ENCODE results near the gene RADIL. TPM values are rescaled to one million over a fixed set of nuclear protein-coding genes. Genes with fewer than 3 reads are reported as not detected.
"Not testable (repeated sequence)": the region's sequence is repeated elsewhere in the genome, so short reads cannot be mapped to it uniquely, and the experiment has no call there.

RADIL gene
- total RNA-seq, 1 donor from 2014 or later: 4.0 TPM

DNA sequence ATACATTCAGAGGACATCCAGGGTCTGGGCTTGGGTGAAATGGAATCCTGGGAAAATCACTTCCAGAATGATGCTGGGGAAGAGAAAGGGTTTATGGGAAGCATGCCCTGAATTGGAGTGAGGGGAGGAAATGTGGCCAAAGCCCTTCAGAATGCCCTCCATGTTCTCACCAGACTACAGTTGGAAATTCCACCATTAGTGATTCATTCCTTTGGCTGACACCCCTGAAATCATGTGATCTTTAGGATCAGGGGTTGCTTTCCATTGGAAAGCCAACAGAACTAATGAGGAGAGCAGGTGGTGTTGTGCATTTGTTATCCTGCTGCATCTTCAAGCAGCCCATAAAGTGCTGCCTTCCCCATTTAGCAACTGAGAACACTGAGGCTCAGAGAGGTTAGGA is 20.8 kb upstream of the RADIL start:
- Mint-ChIP-seq H3K4me3 (no peak overlapping the region), H3K4me1 (no peaks in the 10 kb centered on the region), H3K9me3 (no peaks in the 10 kb centered on the region), H3K27me3 (ENCODE audit: low read depth) (peaks cover 45% of the 10 kb centered on the region), H3K36me3 (no peaks in the 10 kb centered on the region), H3K27ac (no peak overlapping the region)
- no peak for DNase-seq (ENCODE audit: low spot score in 2 of 2, unreplicated experiment in 2 of 2)
- no peak for TF ChIP-seq CTCF (IDR thresholded peaks at IDR 0.05; ENCODE audit: unreplicated experiment)

- no peaks in the 10 kb centered on the region for H3K36me3 Mint-ChIP-seq
- no peak for TF ChIP-seq CTCF (IDR thresholded peaks at IDR 0.05; ENCODE audit: unreplicated experiment)
- H3K27ac Mint-ChIP-seq: no peak overlapping the region
- no peaks in the 10 kb centered on the region for H3K4me1 Mint-ChIP-seq
- H3K4me3 Mint-ChIP-seq: no peak overlapping the region
- H3K9me3 Mint-ChIP-seq: peaks cover 10% of the 10 kb centered on the region
- no peak for DNase-seq (ENCODE audit: low spot score in 2 of 2, unreplicated experiment in 2 of 2)
- peaks cover 14% of the 10 kb centered on the region for H3K27me3 Mint-ChIP-seq (ENCODE audit: low read depth)
Observed at GRCh38 chr7:4895766-4896165, 12.2 kb upstream of the RADIL start.

DNA sequence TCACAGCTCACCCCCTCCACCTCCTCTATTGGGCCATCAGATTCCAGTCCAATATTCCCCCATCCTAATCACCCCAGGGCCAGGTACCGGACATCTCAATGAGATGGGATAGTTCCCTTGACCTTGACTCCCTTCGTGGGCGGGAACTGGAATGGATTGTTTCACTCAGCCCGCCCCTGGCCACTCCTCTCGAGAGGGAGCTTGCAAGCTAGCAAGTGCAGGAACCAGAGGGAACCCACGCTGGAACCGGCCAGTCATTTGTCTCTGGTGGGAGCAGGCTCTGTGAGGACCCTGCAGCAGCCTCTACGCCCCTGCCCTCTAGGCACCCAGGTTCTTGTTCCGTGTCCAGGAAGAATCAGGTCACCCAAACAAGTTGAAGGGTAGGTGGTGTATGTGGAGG is 11.0 kb upstream of the RADIL start:
- TF ChIP-seq CTCF (IDR thresholded peaks at IDR 0.05; ENCODE audit: unreplicated experiment): no peak

DNA sequence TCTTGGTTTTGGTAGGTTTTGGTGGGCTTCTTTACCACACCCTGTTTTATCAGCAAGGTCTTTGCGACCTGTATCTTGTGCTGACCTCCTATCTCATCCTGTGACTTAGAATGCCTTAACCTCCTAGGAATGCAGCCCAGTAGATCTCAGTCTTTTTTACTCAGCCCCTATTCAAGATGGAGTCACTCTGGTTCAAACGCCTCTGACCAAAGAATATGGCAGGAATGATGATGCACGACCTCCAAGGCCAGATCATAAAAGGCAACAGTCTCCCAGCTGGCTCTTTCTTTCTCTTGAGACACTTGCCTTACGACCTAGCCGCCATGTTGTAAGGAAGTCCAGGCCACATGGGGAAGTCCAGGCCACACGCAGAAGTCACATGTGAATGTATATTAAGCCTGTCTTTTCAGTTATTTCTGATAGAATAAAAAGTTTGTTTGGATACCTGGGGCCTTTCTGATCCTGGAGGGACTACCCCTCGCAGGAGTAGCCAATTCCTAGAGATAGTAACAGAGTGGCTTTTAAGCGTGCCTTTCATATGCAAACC is 10.5 kb upstream of the RADIL start:
- no peak for TF ChIP-seq CTCF (IDR thresholded peaks at IDR 0.05; ENCODE audit: unreplicated experiment)
- no peaks in the 10 kb centered on the region for H3K36me3 Mint-ChIP-seq
- H3K27ac Mint-ChIP-seq: no peak overlapping the region
- H3K4me1 Mint-ChIP-seq: no peaks in the 10 kb centered on the region
- peaks cover 10% of the 10 kb centered on the region for H3K9me3 Mint-ChIP-seq
- H3K27me3 Mint-ChIP-seq (ENCODE audit: low read depth): peaks cover 12% of the 10 kb centered on the region
- DNase-seq (ENCODE audit: low spot score in 2 of 2, unreplicated experiment in 2 of 2): no peak
- H3K4me3 Mint-ChIP-seq: no peak overlapping the region

More for the DNA sequence above, 11.0 kb upstream of the RADIL start:
- Mint-ChIP-seq H3K4me1 (no peaks in the 10 kb centered on the region), H3K27me3 (ENCODE audit: low read depth) (peaks cover 8% of the 10 kb centered on the region), H3K27ac (no peak overlapping the region), H3K36me3 (no peaks in the 10 kb centered on the region), H3K4me3 (no peak overlapping the region), H3K9me3 (peaks cover 10% of the 10 kb centered on the region)
- DNase-seq (ENCODE audit: low spot score in 2 of 2, unreplicated experiment in 2 of 2): no peak

GRCh38 chr7:4893188-4893587 is 9.7 kb upstream of the RADIL start:
- not testable (repeated sequence) for H3K36me3 Mint-ChIP-seq; H3K27ac Mint-ChIP-seq; H3K9me3 Mint-ChIP-seq; H3K4me3 Mint-ChIP-seq; H3K4me1 Mint-ChIP-seq; DNase-seq (ENCODE audit: low spot score in 2 of 2, unreplicated experiment in 2 of 2)
- H3K27me3 Mint-ChIP-seq (ENCODE audit: low read depth): peaks cover 11% of the 10 kb centered on the region

DNA sequence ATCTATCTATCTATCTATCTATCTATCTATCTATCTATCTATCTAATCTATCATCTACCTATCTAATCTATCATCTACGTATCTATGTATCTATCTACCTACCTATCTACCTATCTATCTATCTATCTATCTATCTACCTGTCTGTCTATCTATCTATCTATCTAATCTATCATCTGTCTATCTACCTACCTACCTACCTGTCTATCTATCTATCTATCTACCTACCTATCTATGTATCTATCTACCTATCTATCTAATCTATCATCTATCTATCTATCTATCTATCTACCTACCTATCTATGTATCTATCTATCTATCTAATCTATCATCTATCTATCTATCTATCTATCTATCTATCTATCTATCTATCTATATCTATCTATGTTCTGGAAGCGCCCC is 8.0 kb upstream of the RADIL start:
- H3K27me3 Mint-ChIP-seq (ENCODE audit: low read depth): peaks cover 11% of the 10 kb centered on the region
- not testable (repeated sequence) for H3K9me3 Mint-ChIP-seq; DNase-seq (ENCODE audit: low spot score in 2 of 2, unreplicated experiment in 2 of 2); H3K36me3 Mint-ChIP-seq; H3K27ac Mint-ChIP-seq; H3K4me3 Mint-ChIP-seq; H3K4me1 Mint-ChIP-seq

GRCh38 chr7:4889682-4890081 is 6.2 kb upstream of the RADIL start:
- TF ChIP-seq CTCF (IDR thresholded peaks at IDR 0.05; ENCODE audit: unreplicated experiment): no peak
- DNase-seq (ENCODE audit: low spot score in 2 of 2, unreplicated experiment in 2 of 2): no peak
- Mint-ChIP-seq H3K9me3 (peaks cover 6% of the 10 kb centered on the region), H3K27me3 (ENCODE audit: low read depth) (peaks cover 11% of the 10 kb centered on the region), H3K4me3 (no peak overlapping the region), H3K36me3 (no peaks in the 10 kb centered on the region), H3K27ac (no peak overlapping the region), H3K4me1 (no peaks in the 10 kb centered on the region)
